ENCODE measurements around the gene WDR44.

DNA sequence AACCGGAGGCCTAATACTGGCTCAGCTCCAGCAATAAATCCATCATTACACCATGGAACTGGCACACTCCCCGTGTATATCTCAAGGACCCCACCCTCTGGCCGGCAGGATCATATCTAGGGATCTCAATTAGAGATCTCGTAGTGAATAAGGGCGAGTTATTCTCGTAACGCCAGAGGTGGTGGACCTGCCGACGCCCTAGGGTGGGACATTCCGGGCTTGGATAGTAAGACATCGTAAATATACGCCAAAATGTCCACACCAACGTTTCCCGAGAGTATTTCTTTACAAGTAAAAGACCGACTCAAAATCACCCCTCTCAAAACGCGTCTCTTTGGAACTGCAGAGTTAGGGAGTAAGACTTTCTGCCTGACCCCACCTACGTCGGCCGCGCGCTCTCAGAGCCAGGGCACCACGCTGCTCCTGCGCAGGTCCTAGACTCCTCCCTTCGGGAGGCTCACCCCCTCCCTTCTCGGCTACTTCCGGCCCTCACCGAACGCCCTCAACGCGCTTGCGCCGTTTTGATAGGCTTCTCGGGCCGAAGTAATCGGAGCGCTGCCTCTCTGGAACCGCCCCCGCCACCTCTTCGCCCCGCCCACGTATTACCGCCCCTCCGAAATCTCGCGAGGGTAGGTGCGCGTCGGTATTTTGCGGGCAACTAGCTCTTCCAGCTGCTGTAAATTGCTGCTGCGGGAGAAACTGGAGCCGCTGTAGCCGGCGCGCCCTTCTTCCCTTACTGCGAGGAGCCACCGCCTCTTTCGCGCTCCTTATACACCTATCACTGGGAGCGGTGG lies at the start of gene WDR44:
- TF ChIP-seq, protein P1, sequence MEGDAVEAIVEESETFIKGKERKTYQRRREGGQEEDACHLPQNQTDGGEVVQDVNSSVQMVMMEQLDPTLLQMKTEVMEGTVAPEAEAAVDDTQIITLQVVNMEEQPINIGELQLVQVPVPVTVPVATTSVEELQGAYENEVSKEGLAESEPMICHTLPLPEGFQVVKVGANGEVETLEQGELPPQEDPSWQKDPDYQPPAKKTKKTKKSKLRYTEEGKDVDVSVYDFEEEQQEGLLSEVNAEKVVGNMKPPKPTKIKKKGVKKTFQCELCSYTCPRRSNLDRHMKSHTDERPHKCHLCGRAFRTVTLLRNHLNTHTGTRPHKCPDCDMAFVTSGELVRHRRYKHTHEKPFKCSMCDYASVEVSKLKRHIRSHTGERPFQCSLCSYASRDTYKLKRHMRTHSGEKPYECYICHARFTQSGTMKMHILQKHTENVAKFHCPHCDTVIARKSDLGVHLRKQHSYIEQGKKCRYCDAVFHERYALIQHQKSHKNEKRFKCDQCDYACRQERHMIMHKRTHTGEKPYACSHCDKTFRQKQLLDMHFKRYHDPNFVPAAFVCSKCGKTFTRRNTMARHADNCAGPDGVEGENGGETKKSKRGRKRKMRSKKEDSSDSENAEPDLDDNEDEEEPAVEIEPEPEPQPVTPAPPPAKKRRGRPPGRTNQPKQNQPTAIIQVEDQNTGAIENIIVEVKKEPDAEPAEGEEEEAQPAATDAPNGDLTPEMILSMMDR (conservative IDR thresholded peaks at IDR 0.05): no peak
- TF ChIP-seq ZFX (IDR thresholded peaks at IDR 0.05): no peak

Data from C4-2B (cell line).